A673 (cell line): Measurements from ENCODE around the gene RPTOR. TPM values are rescaled to one million over a fixed set of nuclear protein-coding genes. Genes with fewer than 3 reads are reported as not detected.

Experiments
- BruUV-seq: library from RNA; stranded (reverse); fragments of 400-500 nt; replicated peaks from 2 replicates; lab custom pipeline; 2021; lab: Mats Ljungman, UMichigan
- CTCF ChIA-PET: fragments of 300-600 bp; sonication (Branson Sonifier 250); formaldehyde crosslinking; loops from one replicate; lab custom pipeline; 2022; ENCODE audit warnings: antibody characterized with exemption; lab: Charles Lee
- POLR2A ChIA-PET: fragments of 300-600 bp; sonication (Branson Sonifier 250); formaldehyde crosslinking; loops from one replicate; lab custom pipeline; 2022; ENCODE audit warnings: antibody characterized with exemption; ENCODE audit not compliant: low non-redundant PET; lab: Charles Lee
- DNase-seq: peaks from one replicate; pipeline ENCODE4 v3.0.0-alpha.2; 2015; ENCODE audit warnings: low spot score
- H3K27ac ChIP-seq: fragments of 200-600 bp; sonication (generic); 2 replicates; pipeline ENCODE4 v1.5.1; 2016; ENCODE audit warnings: mixed run types, low read depth, mild to moderate bottlenecking, mixed read lengths, antibody characterized with exemption, low read length; ENCODE audit not compliant: poor library complexity, severe bottlenecking
- H3K27me3 ChIP-seq: fragments of 200-600 bp; sonication (generic); replicated peaks from 2 replicates; pipeline ENCODE4 v1.6.1; 2017; ENCODE audit warnings: mixed run types, low read depth, mild to moderate bottlenecking, mixed read lengths, antibody characterized with exemption, low read length; ENCODE audit not compliant: insufficient read depth, poor library complexity
- H3K36me3 ChIP-seq: fragments of 200-600 bp; sonication (generic); 2 replicates; pipeline ENCODE4 v1.6.1; 2016; ENCODE audit warnings: mixed run types, mild to moderate bottlenecking, mixed read lengths, antibody characterized with exemption, low read length; ENCODE audit not compliant: insufficient read depth, poor library complexity, severe bottlenecking
- H3K4me1 ChIP-seq: fragments of 200-600 bp; sonication (generic); 2 replicates; pipeline ENCODE4 v1.6.1; 2017; ENCODE audit warnings: mixed run types, mild to moderate bottlenecking, mixed read lengths, antibody characterized with exemption, low read length; ENCODE audit not compliant: insufficient read depth, poor library complexity, severe bottlenecking
- H3K4me3 ChIP-seq: fragments of 200-600 bp; sonication (generic); 2 replicates; pipeline ENCODE4 v1.5.1; 2016; ENCODE audit warnings: low read depth, mixed run types, mild to moderate bottlenecking, mixed read lengths, low read length; ENCODE audit not compliant: poor library complexity, severe bottlenecking
- H3K9me3 ChIP-seq: fragments of 200-600 bp; sonication (generic); 2 replicates; pipeline ENCODE4 v1.6.1; 2016; ENCODE audit warnings: mixed run types, low read depth, mild to moderate bottlenecking, mixed read lengths, antibody characterized with exemption, low read length; ENCODE audit not compliant: poor library complexity, severe bottlenecking
- EZH2 ChIP-seq: fragments of 200-600 bp; sonication (generic); IDR thresholded peaks from 2 replicates; pipeline ENCODE4 v1.6.1; 2017; ENCODE audit warnings: borderline replicate concordance, low read depth, mild to moderate bottlenecking, mixed read lengths, antibody characterized with exemption, low read length; ENCODE audit not compliant: poor library complexity, severe bottlenecking
- intact Hi-C: fragments of 100-400 bp; cut with micrococcal nuclease; formaldehyde crosslinking; loops from one replicate; pipeline ENCODE4 v1.10.0; 2022; ENCODE audit not compliant: unreplicated experiment
- total RNA-seq: library from RNA; stranded (reverse); gene quantifications from 2 replicates; pipeline ENCODE4 v1.2.3, GENCODE V29; 2021
- TF ChIP-seq, protein P1 (sequence below): fragments of 300-800, 200-600 bp; sonication (generic); conservative IDR thresholded peaks from 2 replicates; pipeline ENCODE4 v1.5.1; 2017; ENCODE audit warnings: low read depth, mild to moderate bottlenecking, antibody characterized with exemption, low read length, moderate library complexity, mixed read lengths

RPTOR gene
- total RNA-seq, 1 experiment from 2014 or later: 55.2 TPM

GRCh38 chr17:80962356-80963329, 418.0 kb downstream of the RPTOR start:
- no peaks in the 10 kb centered on the region for H3K9me3 ChIP-seq
- no peak for TF ChIP-seq EZH2
- TF ChIP-seq, protein P1, sequence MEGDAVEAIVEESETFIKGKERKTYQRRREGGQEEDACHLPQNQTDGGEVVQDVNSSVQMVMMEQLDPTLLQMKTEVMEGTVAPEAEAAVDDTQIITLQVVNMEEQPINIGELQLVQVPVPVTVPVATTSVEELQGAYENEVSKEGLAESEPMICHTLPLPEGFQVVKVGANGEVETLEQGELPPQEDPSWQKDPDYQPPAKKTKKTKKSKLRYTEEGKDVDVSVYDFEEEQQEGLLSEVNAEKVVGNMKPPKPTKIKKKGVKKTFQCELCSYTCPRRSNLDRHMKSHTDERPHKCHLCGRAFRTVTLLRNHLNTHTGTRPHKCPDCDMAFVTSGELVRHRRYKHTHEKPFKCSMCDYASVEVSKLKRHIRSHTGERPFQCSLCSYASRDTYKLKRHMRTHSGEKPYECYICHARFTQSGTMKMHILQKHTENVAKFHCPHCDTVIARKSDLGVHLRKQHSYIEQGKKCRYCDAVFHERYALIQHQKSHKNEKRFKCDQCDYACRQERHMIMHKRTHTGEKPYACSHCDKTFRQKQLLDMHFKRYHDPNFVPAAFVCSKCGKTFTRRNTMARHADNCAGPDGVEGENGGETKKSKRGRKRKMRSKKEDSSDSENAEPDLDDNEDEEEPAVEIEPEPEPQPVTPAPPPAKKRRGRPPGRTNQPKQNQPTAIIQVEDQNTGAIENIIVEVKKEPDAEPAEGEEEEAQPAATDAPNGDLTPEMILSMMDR: no peak
- intact Hi-C loops: no loop called here
- H3K4me3 ChIP-seq: no peak overlapping the region
- H3K36me3 ChIP-seq: no peaks in the 10 kb centered on the region
- no peaks in the 10 kb centered on the region for H3K4me1 ChIP-seq
- no peaks in the 10 kb centered on the region for H3K27me3 ChIP-seq
- ChIA-PET CTCF (no interaction called here), POLR2A (no interaction called here)
- no TSS peak for BruUV-seq
- DNase-seq: no peak
- no peak overlapping the region for H3K27ac ChIP-seq

GRCh38 chr17:80963812-80964543, 419.3 kb downstream of the RPTOR start:
- POLR2A ChIA-PET: no interaction called here
- H3K27ac ChIP-seq: no peak overlapping the region
- H3K9me3 ChIP-seq: no peaks in the 10 kb centered on the region
- CTCF ChIA-PET: no interaction called here
- no TSS peak for BruUV-seq
- peaks cover 7% of the 10 kb centered on the region for H3K4me1 ChIP-seq
- no peak for DNase-seq
- H3K36me3 ChIP-seq: no peaks in the 10 kb centered on the region
- TF ChIP-seq, protein P1: no peak
- no peak for TF ChIP-seq EZH2
- intact Hi-C loops: no loop called here
- no peaks in the 10 kb centered on the region for H3K27me3 ChIP-seq
- H3K4me3 ChIP-seq: no peak overlapping the region

GRCh38 chr17:80964544-80964856, 419.9 kb downstream of the RPTOR start:
- H3K4me1 ChIP-seq: peaks cover 9% of the 10 kb centered on the region
- no peak overlapping the region for H3K4me3 ChIP-seq
- TF ChIP-seq EZH2: no peak
- TF ChIP-seq, protein P1: no peak
- no TSS peak for BruUV-seq
- ChIA-PET CTCF (no interaction called here), POLR2A (no interaction called here)
- H3K27me3 ChIP-seq: no peaks in the 10 kb centered on the region
- H3K36me3 ChIP-seq: no peaks in the 10 kb centered on the region
- DNase-seq: no peak
- no peak overlapping the region for H3K27ac ChIP-seq
- no peaks in the 10 kb centered on the region for H3K9me3 ChIP-seq
- intact Hi-C loops: no loop called here
